WTC11 (cell line): ENCODE measurements around the gene EIF4E1B. TPM values are rescaled to one million over a fixed set of nuclear protein-coding genes. Genes with fewer than 3 reads are reported as not detected.

Experiments used
- ATAC-seq: fragments of 200-7000 bp; cut with Tn5 transposase; 2 replicates; pipeline ENCODE4 v1.10.0; 2021; ENCODE audit warnings: mild to moderate bottlenecking, moderate library complexity
- CTCF ChIA-PET: fragments of 300-600 bp; sonication (Branson Sonifier 250); formaldehyde crosslinking; loops from one replicate; lab custom pipeline; 2021; ENCODE audit warnings: antibody characterized with exemption; lab: Charles Lee
- POLR2A ChIA-PET: fragments of 350-600 bp; sonication (Branson Sonifier 250); formaldehyde crosslinking; loops from one replicate; lab custom pipeline; 2021; ENCODE audit warnings: antibody characterized with exemption; lab: Charles Lee
- DNase-seq: peaks from one replicate; pipeline ENCODE4 v3.0.0; 2021; ENCODE audit warnings: low spot score
- H3K27ac Mint-ChIP-seq: 2 replicates; pipeline ENCODE4 v1.8.0; 2021; ENCODE audit warnings: mixed read lengths
- H3K27me3 Mint-ChIP-seq: 2 replicates; pipeline ENCODE4 v1.8.0; 2021; ENCODE audit warnings: low read depth, mild to moderate bottlenecking, moderate library complexity, mixed read lengths
- H3K36me3 Mint-ChIP-seq: 2 replicates; pipeline ENCODE4 v1.8.0; 2021; ENCODE audit warnings: mixed read lengths
- H3K4me1 Mint-ChIP-seq: 2 replicates; pipeline ENCODE4 v1.8.0; 2022; ENCODE audit warnings: mixed read lengths
- H3K4me3 Mint-ChIP-seq: 2 replicates; pipeline ENCODE4 v1.8.0; 2021; ENCODE audit warnings: mild to moderate bottlenecking, moderate library complexity, mixed read lengths
- H3K9me3 Mint-ChIP-seq: 2 replicates; pipeline ENCODE4 v1.8.0; 2021; ENCODE audit warnings: mixed read lengths
- EMX1 ChIP-seq: fragments of 250-450 bp; sonication (Bioruptor Pico); IDR thresholded peaks from 2 replicates; pipeline ENCODE4 v1.8.0; 2021; ENCODE audit warnings: mild to moderate bottlenecking
- ESRRA ChIP-seq: sonication (generic); formaldehyde crosslinking; IDR thresholded peaks from 2 replicates; pipeline ENCODE4 v1.8.1; 2022; ENCODE audit warnings: mild to moderate bottlenecking, missing genetic modification reagents, borderline replicate concordance
- FOXK1 ChIP-seq: sonication (generic); formaldehyde crosslinking; IDR thresholded peaks from 2 replicates; pipeline ENCODE4 v1.8.0; 2022; ENCODE audit warnings: mild to moderate bottlenecking, moderate library complexity, missing genetic modification reagents
- GABPB1 ChIP-seq: sonication (generic); formaldehyde crosslinking; IDR thresholded peaks from 2 replicates; pipeline ENCODE4 v1.8.1; 2023; ENCODE audit warnings: mild to moderate bottlenecking, missing genetic modification reagents
- HMGA2 ChIP-seq: fragments of 250-450 bp; sonication (Bioruptor Pico); IDR thresholded peaks from 2 replicates; pipeline ENCODE4 v1.4.0; 2021; ENCODE audit warnings: mild to moderate bottlenecking, moderate library complexity
- NR3C1 ChIP-seq: sonication (generic); formaldehyde crosslinking; conservative IDR thresholded peaks from 2 replicates; pipeline ENCODE4 v1.8.1; 2023; ENCODE audit warnings: low read depth, mild to moderate bottlenecking, missing genetic modification reagents
- PRRX2 ChIP-seq: fragments of 250-450 bp; sonication (Bioruptor Pico); IDR thresholded peaks from 2 replicates; pipeline ENCODE4 v1.8.0; 2021; ENCODE audit warnings: mild to moderate bottlenecking
- TEAD1 ChIP-seq: sonication (generic); formaldehyde crosslinking; IDR thresholded peaks from 2 replicates; pipeline ENCODE4 v1.8.0; 2022; ENCODE audit warnings: mild to moderate bottlenecking, missing genetic modification reagents
- ZNF423 ChIP-seq: fragments of 250-450 bp; sonication (Bioruptor Pico); IDR thresholded peaks from 2 replicates; pipeline ENCODE4 v2.1.2; 2022; ENCODE audit warnings: mild to moderate bottlenecking, moderate library complexity
- total RNA-seq: library from RNA; stranded (reverse); gene quantifications from 3 replicates; pipeline ENCODE4 v1.2.3, GENCODE V29; 2021
- TF ChIP-seq, protein P1 (sequence below): sonication (generic); formaldehyde crosslinking; IDR thresholded peaks from 2 replicates; pipeline ENCODE4 v1.8.1; 2022; ENCODE audit warnings: low read depth, mild to moderate bottlenecking, moderate library complexity, missing genetic modification reagents, borderline replicate concordance
- TF ChIP-seq, protein P2 (sequence below): fragments of 250-450 bp; sonication (Bioruptor Pico); IDR thresholded peaks from 2 replicates; pipeline ENCODE4 v1.9.0; 2021; ENCODE audit warnings: moderate library complexity, mild to moderate bottlenecking, inconsistent platforms, borderline replicate concordance
- TF ChIP-seq, protein P3 (sequence below): fragments of 200-600 bp; IDR thresholded peaks from 2 replicates; pipeline ENCODE4 v1.8.0; 2022; ENCODE audit warnings: antibody characterized with exemption
- TF ChIP-seq, protein P4 (sequence below): sonication (generic); formaldehyde crosslinking; IDR thresholded peaks from 2 replicates; pipeline ENCODE4 v1.8.1; 2023; ENCODE audit warnings: mild to moderate bottlenecking, missing genetic modification reagents, borderline replicate concordance
- TF ChIP-seq, protein P5 (sequence below): sonication (generic); formaldehyde crosslinking; IDR thresholded peaks from 2 replicates; pipeline ENCODE4 v1.8.0; 2022; ENCODE audit warnings: missing genetic modification reagents
- TF ChIP-seq, protein P6 (sequence below): fragments of 250-450 bp; sonication (Bioruptor Pico); IDR thresholded peaks from 2 replicates; pipeline ENCODE4 v1.9.0; 2021; ENCODE audit warnings: mild to moderate bottlenecking, borderline replicate concordance
- TF ChIP-seq, protein P7 (sequence below): sonication (generic); formaldehyde crosslinking; IDR thresholded peaks from 2 replicates; pipeline ENCODE4 v1.8.1; 2023; ENCODE audit warnings: mild to moderate bottlenecking, missing genetic modification reagents, moderate library complexity
- TF ChIP-seq, protein P8 (sequence below): fragments of 250-450 bp; sonication (Bioruptor Pico); IDR thresholded peaks from 2 replicates; pipeline ENCODE4 v1.8.0; 2021; ENCODE audit warnings: mild to moderate bottlenecking
- TF ChIP-seq, protein P9 (sequence below): fragments of 250-450 bp; sonication (Bioruptor Pico); IDR thresholded peaks from 2 replicates; pipeline ENCODE4 v2.1.2; 2022; ENCODE audit warnings: mild to moderate bottlenecking, moderate library complexity

Gene EIF4E1B
- total RNA-seq, 1 experiment from 2014 or later, result 0.74 TPM

DNA sequence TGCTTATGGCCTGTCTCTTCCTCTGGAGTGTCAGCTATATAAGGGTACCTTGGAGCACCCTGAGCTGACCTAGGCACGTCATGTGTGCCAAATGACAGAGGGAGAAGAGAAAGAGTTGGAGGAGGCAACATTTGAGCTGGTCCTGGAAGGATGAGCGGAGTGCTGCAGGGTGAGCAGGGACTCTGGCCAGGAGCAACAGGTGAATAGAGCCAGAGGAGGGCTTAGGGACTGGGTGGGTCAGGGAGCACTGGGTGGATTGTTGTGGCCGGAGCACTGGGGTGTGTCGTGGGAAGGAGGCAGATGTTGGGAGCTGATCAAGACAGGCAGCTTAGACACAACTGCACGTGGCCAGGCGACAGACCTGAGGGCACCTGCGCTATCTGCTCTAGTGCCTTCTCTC is 60.4 kb downstream of the EIF4E1B start:
- Mint-ChIP-seq H3K27me3 (no peaks in the 10 kb centered on the region; the same call in 1 of the 2 replicates), H3K4me3 (no peak overlapping the region), H3K9me3 (no peaks in the 10 kb centered on the region), H3K36me3 (no peaks in the 10 kb centered on the region), H3K4me1 (peaks cover 56% of the 10 kb centered on the region), H3K27ac (no peak overlapping the region)
- DNase-seq (no peak), ATAC-seq (no peak)
- ChIA-PET POLR2A (no interaction called here), CTCF (interaction anchor here (1.5 to 14.2 kb wide), 3 partner anchors 11 to 32 kb away, joined by 3 to 233 read pairs (median 5); no protein-coding TSS in a partner anchor)
- TF ChIP-seq, protein P1, sequence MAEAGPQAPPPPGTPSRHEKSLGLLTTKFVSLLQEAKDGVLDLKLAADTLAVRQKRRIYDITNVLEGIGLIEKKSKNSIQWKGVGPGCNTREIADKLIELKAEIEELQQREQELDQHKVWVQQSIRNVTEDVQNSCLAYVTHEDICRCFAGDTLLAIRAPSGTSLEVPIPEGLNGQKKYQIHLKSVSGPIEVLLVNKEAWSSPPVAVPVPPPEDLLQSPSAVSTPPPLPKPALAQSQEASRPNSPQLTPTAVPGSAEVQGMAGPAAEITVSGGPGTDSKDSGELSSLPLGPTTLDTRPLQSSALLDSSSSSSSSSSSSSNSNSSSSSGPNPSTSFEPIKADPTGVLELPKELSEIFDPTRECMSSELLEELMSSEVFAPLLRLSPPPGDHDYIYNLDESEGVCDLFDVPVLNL (CRISPR knock-in tag), result no peak
- no peak for TF ChIP-seq EMX1
- TF ChIP-seq ZNF423 (CRISPR knock-in tag), result no peak
- TF ChIP-seq, protein P2, sequence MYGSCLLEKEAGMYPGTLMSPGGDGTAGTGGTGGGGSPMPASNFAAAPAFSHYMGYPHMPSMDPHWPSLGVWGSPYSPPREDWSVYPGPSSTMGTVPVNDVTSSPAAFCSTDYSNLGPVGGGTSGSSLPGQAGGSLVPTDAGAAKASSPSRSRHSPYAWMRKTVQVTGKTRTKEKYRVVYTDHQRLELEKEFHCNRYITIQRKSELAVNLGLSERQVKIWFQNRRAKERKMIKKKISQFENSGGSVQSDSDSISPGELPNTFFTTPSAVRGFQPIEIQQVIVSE (CRISPR knock-in tag), result no peak
- TF ChIP-seq ESRRA (CRISPR knock-in tag), result no peak
- TF ChIP-seq NR3C1 (CRISPR knock-in tag), result no peak
- TF ChIP-seq, protein P3, sequence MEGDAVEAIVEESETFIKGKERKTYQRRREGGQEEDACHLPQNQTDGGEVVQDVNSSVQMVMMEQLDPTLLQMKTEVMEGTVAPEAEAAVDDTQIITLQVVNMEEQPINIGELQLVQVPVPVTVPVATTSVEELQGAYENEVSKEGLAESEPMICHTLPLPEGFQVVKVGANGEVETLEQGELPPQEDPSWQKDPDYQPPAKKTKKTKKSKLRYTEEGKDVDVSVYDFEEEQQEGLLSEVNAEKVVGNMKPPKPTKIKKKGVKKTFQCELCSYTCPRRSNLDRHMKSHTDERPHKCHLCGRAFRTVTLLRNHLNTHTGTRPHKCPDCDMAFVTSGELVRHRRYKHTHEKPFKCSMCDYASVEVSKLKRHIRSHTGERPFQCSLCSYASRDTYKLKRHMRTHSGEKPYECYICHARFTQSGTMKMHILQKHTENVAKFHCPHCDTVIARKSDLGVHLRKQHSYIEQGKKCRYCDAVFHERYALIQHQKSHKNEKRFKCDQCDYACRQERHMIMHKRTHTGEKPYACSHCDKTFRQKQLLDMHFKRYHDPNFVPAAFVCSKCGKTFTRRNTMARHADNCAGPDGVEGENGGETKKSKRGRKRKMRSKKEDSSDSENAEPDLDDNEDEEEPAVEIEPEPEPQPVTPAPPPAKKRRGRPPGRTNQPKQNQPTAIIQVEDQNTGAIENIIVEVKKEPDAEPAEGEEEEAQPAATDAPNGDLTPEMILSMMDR, result no peak
- TF ChIP-seq, protein P4, sequence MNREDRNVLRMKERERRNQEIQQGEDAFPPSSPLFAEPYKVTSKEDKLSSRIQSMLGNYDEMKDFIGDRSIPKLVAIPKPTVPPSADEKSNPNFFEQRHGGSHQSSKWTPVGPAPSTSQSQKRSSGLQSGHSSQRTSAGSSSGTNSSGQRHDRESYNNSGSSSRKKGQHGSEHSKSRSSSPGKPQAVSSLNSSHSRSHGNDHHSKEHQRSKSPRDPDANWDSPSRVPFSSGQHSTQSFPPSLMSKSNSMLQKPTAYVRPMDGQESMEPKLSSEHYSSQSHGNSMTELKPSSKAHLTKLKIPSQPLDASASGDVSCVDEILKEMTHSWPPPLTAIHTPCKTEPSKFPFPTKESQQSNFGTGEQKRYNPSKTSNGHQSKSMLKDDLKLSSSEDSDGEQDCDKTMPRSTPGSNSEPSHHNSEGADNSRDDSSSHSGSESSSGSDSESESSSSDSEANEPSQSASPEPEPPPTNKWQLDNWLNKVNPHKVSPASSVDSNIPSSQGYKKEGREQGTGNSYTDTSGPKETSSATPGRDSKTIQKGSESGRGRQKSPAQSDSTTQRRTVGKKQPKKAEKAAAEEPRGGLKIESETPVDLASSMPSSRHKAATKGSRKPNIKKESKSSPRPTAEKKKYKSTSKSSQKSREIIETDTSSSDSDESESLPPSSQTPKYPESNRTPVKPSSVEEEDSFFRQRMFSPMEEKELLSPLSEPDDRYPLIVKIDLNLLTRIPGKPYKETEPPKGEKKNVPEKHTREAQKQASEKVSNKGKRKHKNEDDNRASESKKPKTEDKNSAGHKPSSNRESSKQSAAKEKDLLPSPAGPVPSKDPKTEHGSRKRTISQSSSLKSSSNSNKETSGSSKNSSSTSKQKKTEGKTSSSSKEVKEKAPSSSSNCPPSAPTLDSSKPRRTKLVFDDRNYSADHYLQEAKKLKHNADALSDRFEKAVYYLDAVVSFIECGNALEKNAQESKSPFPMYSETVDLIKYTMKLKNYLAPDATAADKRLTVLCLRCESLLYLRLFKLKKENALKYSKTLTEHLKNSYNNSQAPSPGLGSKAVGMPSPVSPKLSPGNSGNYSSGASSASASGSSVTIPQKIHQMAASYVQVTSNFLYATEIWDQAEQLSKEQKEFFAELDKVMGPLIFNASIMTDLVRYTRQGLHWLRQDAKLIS (CRISPR knock-in tag), result no peak
- TF ChIP-seq PRRX2 (CRISPR knock-in tag), result no peak
- TF ChIP-seq GABPB1 (CRISPR knock-in tag), result no peak
- TF ChIP-seq TEAD1 (CRISPR knock-in tag), result no peak
- TF ChIP-seq, protein P5, sequence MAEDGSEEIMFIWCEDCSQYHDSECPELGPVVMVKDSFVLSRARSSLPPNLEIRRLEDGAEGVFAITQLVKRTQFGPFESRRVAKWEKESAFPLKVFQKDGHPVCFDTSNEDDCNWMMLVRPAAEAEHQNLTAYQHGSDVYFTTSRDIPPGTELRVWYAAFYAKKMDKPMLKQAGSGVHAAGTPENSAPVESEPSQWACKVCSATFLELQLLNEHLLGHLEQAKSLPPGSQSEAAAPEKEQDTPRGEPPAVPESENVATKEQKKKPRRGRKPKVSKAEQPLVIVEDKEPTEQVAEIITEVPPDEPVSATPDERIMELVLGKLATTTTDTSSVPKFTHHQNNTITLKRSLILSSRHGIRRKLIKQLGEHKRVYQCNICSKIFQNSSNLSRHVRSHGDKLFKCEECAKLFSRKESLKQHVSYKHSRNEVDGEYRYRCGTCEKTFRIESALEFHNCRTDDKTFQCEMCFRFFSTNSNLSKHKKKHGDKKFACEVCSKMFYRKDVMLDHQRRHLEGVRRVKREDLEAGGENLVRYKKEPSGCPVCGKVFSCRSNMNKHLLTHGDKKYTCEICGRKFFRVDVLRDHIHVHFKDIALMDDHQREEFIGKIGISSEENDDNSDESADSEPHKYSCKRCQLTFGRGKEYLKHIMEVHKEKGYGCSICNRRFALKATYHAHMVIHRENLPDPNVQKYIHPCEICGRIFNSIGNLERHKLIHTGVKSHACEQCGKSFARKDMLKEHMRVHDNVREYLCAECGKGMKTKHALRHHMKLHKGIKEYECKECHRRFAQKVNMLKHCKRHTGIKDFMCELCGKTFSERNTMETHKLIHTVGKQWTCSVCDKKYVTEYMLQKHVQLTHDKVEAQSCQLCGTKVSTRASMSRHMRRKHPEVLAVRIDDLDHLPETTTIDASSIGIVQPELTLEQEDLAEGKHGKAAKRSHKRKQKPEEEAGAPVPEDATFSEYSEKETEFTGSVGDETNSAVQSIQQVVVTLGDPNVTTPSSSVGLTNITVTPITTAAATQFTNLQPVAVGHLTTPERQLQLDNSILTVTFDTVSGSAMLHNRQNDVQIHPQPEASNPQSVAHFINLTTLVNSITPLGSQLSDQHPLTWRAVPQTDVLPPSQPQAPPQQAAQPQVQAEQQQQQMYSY (CRISPR knock-in tag), result no peak
- TF ChIP-seq HMGA2 (CRISPR knock-in tag), result no peak
- no peak for TF ChIP-seq FOXK1
- TF ChIP-seq, protein P6, sequence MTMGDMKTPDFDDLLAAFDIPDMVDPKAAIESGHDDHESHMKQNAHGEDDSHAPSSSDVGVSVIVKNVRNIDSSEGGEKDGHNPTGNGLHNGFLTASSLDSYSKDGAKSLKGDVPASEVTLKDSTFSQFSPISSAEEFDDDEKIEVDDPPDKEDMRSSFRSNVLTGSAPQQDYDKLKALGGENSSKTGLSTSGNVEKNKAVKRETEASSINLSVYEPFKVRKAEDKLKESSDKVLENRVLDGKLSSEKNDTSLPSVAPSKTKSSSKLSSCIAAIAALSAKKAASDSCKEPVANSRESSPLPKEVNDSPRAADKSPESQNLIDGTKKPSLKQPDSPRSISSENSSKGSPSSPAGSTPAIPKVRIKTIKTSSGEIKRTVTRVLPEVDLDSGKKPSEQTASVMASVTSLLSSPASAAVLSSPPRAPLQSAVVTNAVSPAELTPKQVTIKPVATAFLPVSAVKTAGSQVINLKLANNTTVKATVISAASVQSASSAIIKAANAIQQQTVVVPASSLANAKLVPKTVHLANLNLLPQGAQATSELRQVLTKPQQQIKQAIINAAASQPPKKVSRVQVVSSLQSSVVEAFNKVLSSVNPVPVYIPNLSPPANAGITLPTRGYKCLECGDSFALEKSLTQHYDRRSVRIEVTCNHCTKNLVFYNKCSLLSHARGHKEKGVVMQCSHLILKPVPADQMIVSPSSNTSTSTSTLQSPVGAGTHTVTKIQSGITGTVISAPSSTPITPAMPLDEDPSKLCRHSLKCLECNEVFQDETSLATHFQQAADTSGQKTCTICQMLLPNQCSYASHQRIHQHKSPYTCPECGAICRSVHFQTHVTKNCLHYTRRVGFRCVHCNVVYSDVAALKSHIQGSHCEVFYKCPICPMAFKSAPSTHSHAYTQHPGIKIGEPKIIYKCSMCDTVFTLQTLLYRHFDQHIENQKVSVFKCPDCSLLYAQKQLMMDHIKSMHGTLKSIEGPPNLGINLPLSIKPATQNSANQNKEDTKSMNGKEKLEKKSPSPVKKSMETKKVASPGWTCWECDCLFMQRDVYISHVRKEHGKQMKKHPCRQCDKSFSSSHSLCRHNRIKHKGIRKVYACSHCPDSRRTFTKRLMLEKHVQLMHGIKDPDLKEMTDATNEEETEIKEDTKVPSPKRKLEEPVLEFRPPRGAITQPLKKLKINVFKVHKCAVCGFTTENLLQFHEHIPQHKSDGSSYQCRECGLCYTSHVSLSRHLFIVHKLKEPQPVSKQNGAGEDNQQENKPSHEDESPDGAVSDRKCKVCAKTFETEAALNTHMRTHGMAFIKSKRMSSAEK, result no peak
- TF ChIP-seq, protein P7, sequence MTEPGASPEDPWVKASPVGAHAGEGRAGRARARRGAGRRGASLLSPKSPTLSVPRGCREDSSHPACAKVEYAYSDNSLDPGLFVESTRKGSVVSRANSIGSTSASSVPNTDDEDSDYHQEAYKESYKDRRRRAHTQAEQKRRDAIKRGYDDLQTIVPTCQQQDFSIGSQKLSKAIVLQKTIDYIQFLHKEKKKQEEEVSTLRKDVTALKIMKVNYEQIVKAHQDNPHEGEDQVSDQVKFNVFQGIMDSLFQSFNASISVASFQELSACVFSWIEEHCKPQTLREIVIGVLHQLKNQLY (CRISPR knock-in tag), result no peak
- TF ChIP-seq, protein P8, sequence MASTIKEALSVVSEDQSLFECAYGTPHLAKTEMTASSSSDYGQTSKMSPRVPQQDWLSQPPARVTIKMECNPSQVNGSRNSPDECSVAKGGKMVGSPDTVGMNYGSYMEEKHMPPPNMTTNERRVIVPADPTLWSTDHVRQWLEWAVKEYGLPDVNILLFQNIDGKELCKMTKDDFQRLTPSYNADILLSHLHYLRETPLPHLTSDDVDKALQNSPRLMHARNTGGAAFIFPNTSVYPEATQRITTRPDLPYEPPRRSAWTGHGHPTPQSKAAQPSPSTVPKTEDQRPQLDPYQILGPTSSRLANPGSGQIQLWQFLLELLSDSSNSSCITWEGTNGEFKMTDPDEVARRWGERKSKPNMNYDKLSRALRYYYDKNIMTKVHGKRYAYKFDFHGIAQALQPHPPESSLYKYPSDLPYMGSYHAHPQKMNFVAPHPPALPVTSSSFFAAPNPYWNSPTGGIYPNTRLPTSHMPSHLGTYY (CRISPR knock-in tag), result no peak
- TF ChIP-seq, protein P9, sequence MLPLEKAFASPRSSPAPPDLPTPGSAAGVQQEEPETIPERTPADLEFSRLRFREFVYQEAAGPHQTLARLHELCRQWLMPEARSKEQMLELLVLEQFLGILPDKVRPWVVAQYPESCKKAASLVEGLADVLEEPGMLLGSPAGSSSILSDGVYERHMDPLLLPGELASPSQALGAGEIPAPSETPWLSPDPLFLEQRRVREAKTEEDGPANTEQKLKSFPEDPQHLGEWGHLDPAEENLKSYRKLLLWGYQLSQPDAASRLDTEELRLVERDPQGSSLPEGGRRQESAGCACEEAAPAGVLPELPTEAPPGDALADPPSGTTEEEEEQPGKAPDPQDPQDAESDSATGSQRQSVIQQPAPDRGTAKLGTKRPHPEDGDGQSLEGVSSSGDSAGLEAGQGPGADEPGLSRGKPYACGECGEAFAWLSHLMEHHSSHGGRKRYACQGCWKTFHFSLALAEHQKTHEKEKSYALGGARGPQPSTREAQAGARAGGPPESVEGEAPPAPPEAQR, result no peak
